CD4-positive, alpha-beta T cell treated with Interleukin-21 for 1 hour (primary cell): ENCODE data around the gene HSD17B13.
"Not testable (repeated sequence)": the region's sequence is repeated elsewhere in the genome, so short reads cannot be mapped to it uniquely, and the experiment has no call there.

Source experiments
- DNase-seq: peaks from one replicate; pipeline ENCODE4 v3.0.0-alpha.2; 2020

The HSD17B13 gene, protein sequence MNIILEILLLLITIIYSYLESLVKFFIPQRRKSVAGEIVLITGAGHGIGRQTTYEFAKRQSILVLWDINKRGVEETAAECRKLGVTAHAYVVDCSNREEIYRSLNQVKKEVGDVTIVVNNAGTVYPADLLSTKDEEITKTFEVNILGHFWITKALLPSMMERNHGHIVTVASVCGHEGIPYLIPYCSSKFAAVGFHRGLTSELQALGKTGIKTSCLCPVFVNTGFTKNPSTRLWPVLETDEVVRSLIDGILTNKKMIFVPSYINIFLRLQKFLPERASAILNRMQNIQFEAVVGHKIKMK

DNA sequence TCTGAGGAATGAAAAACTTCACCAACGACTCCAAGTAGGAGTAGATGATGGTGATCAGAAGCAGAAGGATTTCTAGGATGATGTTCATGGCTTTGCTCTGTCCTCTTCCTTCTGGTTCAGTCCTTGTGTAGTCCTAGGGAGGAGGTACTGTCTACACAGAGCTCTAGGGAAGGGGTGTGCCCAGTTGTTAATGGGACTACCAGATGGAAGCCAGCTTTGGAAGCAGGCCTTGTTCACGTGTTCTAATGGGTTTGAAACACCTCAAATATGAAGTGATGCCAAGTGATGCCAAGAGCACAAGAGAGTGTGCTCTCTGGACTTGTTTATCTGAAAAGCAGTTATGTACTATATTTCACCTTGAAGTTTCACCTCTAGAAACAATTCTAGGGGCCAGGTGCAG is at the start of gene HSD17B13:
TSS of gene HSD17B13 (minus strand) at position 129 of the 400 bp plus-strand sequence. CDS start at position 88, 41 bp downstream.
- DNase-seq, result no peak

DNA sequence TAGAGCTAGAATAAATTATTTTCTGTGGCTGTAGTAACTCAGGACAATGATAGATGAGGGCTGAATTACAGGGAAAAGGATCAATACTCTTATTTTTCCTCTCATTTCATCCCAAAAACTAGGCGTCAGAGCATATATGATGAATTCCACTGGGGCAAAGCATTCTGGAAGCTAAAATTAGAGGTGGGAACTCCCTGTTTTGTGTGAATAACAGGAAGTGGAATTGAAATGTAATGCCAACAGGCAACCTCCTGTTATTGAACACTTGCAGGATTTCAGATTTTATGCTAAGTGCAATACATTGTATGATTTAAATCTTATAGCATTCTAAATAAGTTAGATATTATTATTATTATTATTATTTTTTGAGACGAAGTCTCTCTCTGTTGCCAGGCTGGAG is 47.4 kb upstream of the HSD17B13 start:
- DNase-seq, result no peak

DNA sequence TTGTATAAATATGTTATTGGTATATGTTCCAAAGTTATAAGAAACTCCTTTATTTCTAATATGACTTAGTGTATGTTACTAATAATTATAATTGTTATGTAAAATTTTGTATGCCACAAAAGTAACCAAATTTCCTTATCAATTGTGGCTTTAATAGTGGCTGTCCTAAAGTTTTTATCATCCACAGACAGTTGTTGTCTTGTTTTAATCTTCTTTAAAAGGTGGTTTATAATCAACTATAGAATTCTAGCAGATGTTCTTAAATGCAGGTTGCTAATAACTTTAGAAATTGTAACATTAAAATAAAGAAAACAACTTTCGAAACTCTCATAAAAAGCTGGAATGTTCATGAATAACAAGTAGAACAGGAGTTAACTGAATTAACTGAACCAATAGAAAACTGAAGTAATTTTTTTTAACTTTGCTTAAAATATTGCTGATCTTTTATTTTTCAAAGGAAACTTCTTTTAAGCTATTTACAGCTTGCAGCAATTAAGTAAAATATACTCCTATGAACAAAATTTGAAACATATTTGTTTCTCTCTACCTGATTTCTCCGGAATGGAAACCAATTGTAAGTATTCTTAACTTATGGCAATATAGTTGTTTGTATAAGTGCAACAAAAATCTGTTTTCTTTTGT is 44.0 kb upstream of the HSD17B13 start:
- no peak for DNase-seq

DNA sequence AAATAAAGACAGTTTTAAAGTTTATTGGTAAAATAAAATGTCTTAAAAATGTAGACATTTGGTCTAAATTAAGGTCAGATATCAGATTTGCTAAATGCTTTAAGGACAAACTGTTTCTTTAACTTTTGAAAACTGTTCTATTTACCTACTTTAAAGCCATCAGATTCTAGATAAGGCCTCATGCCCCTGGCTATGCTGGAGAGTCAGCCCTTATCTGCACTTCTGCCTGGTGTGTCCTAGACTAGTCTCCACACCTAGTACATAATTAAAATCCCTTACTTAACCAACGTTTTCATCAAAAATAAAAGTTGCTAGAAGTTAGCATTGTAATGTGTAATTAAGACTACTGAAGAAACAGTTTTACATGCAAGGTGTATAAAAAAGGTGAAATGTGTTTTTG is 42.7 kb upstream of the HSD17B13 start:
- no peak for DNase-seq

DNA sequence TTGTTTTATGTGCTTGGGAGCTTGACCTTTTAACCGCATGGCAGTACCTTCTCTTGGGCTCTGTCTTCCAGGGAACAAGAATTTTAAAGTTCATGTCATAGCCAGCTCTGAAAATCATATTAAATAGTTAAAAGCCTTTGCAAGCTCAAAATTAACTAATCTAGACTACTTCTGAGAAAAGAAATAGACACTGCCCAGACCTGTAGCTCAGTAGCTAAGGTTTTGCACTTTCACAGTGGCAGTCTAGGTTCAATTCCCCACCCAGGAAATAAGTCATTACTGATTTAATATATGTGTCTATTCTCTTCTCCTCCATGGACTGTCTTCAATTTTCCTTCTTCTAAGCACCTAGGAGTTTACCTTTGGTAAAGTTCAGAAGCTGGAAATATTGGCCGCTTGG is 40.9 kb upstream of the HSD17B13 start:
- DNase-seq, result no peak

DNA sequence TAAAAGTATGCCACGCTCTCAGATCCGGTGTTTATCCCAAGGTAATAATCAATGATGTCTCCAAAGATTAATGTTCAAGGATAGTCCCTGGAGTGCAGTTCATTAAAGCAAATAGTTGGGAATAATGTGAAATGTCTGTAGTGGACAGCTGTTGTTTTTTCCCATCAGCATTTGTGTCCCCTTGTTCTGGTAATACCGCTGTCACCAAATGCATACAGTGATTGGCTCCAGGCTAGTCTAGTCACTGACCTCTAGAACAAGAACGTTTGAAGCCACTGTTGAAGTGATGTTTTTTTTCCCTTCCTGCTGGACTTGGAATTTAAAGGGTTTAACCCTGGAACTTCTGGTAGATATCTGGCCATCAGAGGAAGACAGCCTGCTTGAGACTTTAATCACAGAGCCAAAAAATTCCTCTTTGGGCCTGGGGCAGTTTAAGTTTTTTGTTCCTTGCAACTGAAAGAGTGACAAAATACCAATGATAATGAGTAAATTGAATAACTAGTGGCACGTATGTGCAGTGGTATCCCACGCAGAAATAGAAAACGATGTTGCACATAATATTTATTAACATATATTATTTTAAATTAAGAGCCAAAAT is 37.8 kb upstream of the HSD17B13 start:
- no peak for DNase-seq

DNA sequence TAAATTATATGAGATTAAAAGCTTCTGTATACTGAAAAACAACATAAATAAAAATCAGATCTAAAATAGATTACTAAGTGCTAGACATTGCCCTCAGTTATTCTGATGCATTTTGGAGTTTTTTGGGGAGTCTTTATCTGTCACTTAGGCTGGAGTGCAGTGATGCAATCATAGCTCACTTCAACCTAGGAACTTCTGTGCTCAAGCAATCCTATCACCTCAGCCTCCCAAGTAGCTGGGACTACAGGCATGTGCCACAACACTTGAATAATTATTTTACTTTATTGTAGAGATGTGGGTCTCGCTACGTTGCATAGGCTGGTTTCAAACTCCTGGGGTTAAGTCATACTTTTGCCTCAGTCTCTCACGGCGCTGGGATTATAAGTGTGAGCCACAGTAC is 36.6 kb upstream of the HSD17B13 start:
- no peak for DNase-seq

DNA sequence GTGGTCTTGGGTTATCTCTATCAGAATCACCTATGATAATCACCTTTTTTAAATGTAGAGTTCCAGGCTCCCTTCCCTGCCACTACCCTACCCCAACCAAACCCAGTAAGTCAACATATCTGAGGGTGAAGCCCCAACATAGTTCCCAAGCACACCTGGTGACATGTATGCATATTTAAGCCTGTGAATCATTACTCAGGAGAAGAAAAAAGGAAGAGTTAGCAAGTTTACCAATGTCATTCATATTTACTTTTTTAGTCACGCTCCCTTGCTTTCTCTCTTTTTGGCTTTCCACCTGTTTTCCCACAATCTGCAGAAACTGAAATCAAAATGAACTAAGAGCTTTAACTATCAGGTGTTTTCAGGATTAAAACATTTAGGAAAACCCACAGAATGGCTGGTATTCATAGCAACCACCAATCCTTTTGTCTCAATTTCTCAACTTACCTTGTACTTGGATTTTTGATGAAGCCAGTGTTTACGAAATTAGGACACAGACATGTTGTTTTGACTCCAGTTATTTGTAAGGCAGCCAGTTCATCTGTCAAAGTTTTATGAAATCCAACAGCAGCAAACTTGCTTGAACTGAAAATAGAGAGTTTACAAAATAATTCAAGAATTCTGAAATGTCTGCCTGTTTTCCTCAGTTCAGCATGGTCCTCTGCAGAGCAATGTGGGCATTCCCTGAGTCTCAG is 34.3 kb upstream of the HSD17B13 start:
- DNase-seq, result no peak

DNA sequence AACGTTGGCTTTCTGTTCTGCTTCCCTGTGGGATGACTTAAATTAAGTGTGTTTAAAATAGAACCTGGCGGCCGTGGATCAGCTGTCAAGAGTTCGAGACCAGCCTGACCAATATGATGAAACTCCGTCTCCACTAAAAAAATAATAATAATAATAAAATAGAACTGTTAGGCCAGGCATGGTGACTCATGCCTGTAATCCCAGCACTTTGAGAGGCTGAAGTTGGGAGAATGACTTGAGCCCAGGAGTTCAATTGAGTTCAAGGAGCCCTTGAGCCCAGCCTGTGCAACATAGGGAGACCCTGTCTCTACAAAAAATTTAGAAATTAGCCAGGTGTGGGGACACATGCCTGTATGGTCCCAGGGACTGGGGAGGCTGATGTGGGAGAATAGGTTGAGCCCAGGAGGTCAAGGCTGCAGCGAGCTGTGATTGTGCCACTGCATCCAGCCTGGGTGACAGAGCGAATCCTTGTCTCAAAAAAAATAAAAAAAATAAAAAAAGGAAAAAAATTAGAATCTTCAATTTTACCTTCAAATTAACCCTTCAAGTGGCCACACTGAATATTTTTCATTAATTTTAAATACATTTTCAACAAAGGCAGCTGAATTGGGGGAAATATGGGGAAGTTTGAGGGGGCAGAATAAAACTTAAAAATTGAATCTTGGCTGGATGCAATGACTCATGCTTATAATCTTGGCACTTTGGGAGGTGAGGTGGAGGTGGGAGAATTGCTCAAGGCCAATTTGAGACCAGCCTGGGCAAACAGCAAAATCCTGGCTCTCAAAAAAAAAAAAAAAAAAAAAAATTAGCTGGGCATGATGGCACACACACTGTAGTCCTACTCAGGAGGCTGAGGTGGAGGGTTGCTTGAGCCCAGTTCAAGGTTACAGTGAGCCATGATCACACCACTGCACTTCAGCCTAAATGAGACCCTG is 31.8 kb upstream of the HSD17B13 start:
- no peak for DNase-seq

DNA sequence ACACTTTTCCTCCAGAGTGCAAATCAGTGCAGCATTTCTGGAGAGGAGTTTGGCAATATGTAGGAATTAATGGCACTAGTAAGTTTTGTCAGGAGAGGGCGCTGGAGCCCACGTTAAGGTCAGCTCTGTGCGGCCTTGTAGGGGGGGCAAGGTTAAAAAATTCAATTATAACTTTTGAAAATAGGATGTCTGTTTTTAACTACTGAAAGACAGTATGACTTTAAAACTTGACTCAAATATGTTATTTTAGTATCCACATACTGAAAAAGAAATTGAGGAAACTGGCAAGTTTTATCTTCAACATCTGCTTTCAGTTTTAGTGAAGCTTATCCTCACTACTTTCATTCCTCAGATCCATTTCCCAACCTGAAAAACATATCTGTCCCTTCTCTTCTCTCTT is 30.9 kb upstream of the HSD17B13 start:
- peak; percentile 32 for DNase-seq

DNA sequence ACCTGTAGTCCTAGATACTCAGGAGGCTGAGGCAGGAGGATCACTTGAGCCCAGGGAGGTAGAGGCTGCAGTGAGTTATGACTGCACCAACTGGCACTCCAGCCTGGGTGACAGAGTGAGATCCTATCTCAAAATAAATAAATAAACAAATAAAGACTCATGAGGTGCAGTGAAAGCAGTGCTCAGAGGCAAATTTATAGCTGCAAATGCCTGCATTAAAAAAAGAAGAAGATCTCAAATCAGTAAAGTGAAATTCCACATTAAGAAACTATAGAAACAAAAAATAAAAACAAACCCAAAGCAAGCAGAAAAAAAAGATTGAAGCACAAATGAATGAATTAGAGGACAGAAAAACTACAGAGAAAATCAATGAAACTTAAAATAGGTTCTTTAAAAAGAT is 22.5 kb upstream of the HSD17B13 start:
- no peak for DNase-seq

DNA sequence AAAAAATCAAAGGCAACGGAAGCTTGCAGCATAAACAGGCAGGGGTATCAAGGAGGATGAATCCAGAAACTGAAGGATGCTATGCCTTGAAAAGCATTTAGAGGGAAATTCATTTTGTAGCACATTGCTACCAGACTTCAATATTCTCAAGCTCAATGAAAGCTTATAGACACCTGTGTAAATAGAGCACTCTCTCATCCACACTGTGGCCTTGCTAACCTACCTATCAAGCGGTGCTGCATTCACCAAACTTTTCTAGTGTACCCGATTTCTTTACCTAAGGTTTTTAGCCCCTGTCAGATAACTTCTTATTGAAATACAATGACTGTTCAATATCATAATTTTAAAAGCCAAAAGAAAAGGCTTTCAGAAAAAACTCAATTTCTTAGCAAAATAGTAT is 20.2 kb upstream of the HSD17B13 start:
- DNase-seq, result no peak

DNA sequence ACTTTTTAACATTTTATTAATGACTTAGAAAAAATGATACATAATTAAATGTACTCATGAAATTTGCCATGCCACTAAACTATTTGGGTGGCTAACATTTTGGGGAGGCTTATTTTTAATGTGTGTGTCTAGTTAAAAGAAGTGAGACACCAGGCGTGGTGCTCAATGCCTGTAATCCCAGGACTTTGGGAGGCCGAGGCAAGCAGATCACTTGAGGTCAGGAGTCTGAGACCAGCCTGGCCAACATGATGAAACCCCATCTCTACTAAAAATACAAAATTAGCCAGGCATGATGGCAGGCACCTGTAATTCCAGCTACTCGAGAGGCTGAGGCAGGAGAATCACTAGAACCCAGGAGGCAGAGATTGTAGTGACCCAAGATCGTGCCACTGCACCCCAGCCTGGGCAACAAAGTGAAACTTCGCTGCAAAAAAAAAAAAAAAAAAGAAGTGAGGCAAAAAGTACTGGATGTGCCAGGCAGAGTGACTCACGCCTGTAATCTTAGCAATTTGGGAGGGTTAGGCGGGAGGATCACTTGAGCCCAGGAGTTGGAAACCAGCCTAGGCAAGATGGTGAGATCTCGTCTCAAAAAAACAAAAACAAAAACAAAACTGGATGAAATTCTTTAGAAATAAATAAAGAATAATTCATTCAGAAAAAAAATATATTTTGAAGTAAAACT is 19.4 kb upstream of the HSD17B13 start:
- DNase-seq, result not testable (repeated sequence)

DNA sequence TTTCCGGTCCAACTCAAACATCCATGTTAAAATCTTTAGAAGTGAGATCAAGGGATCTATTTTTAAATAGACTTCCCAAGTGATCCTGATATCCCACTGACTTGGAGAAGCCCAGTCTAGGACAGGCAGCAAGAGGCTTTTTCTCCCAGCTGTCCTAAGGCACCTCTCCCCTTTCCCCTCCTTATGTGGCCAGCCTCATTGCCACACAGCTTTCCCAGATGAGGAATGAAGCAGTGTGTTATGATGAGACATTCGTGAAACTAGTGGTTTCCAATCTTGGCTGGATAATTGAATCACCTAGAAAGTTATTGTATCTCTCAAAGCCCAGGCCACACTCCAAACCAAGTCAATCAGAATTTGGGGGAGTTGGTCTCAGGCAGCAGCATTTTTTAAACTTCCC is 16.8 kb upstream of the HSD17B13 start:
- DNase-seq, result no peak

DNA sequence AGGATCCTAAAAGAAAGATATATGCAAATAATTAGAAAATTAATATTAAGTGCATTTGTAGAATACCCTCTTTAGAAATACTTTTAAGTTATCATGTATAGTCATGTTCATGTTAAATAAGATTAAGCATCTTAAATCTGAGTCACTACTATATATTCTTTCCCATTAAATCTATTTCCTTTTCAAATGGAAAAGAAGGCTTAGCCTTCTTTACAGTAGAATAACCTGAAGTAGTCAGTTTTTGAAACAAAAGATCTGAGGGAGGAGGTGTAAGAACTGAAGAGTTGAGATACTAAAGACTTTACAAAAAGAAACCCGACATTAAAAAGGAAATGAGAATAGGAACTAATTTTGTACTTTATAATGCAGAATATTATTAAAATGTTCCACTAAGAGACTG is 14.7 kb upstream of the HSD17B13 start:
- no peak for DNase-seq

DNA sequence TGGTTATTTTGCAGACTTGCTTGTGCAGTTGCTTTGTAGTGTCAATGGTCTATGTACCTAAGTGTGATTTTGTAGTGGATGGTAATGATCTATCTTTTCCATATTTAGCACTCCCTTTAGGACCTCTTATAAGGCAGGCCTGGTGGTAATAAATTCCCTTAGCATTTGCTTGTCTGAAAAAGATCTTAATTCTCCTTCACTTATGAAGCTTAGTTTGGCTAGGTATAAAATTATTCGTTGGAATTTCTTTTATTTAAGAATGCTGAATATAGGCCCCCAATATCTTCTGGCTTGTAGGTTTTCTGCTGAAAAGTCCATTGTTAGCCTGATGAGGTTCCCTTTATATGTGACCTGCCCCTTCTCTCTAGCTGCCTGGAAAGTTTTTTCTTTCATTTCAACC is 10.6 kb upstream of the HSD17B13 start:
- no peak for DNase-seq

DNA sequence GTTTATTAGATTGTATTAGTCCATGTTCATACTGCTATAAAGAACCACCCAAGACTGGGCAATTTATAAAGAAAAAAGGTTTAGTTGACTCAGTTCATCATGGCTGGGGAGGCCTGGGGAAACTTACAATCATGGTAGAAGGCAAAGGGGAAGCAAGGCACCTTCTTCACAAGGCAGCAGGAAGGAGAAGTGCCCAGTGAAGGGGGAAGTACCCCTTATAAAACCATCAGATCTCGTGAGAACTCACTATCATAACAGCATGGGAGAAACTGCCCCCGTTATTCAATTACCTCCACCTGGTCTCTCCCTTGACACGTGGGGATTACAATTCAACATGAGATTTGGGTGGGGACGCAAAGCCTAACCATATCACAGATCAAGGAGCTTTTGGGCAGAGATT is 8.1 kb upstream of the HSD17B13 start:
- no peak for DNase-seq

DNA sequence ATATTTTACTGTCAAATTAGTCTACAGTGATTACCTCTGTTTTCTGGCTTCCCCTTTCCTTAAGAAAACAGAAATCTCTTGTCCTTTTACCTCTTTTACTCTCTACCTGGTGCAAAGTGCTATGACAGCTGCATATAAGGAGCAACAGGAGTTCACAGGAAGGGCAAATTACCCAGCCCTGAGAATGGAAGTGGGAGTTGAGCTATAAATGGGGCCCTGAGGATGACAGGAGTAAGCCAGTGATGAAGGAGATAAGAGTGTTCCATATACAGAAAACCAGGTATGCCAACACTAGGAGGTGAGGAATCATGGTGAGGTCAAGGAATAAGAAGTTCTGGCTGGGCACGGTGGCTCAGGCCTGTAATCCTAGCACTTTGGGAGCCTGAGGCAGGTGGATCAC is 4.5 kb upstream of the HSD17B13 start:
- DNase-seq, result no peak

DNA sequence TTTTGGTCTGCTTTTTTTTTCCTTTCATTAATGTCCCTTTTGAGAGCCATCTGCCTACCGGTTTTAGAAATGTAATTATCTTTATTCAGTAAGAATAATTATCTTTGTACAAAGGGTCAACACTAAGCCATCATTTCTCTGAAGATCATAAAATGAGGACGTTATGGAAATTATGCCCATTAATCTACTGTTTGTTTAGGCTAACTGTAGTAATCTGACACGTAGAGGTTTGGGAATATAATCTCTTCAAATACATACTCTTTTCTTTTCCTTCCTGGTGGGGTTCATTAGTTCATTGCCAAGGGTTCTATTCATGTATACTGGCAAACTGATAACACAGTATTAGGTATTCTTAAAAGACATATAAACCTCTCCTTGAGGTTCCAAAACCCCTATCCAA is 3.8 kb upstream of the HSD17B13 start:
- no peak for DNase-seq

DNA sequence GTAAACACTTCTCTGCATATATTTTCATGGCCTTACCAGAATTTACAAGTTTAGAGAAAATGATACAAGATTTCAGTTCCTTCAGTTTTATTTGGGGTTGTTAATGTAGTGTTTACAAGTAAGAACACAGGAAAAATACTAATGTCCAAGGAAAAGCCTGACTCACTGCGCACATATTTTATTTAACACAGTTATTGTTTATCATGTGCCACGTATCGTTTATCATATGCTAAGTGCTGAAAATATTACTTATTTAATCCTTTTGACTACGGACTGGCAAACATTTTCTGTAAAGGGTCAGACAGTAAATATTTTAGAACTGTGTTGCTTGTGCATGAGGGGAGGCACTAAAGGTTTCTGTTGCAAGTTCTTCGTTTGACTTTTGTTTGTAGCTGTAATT is 794 bp downstream of the HSD17B13 start:
- no peak for DNase-seq

DNA sequence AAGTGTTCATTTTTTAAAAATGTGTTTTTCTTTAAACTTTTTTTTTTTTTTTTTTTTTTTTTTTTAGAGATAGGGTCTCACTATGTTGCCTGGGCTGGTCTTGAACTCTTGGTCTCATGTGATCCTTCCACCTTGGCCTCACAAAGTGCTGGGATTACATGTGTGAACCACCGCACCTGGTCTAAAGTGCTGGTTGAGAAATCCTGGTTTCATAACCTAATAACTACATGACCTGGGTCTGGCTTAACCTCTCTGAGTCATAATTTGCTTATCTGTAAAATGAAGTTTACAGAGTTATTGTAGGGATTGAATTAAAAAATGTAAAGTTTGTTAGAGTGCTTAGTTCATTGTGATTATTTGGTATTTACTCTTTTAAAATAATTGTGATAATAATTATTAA is 5.2 kb downstream of the HSD17B13 start:
- DNase-seq, result no peak

DNA sequence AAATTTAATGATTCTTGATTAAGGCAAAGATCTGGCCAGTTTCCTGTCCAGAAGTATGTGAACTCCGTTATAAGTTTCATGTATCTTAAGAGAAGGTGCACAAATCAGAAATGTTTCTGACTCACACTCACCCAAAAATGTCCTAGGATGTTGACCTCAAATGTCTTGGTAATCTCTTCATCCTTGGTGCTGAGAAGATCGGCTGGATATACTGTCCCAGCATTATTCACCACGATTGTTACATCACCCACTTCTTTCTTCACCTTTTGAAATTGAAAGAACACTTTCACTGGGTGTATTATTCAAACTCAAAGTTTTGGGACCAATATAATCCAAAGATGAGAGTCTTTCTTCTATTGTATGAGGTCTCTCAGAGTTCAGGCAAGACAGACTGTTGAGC is 5.7 kb downstream of the HSD17B13 start:
- DNase-seq, result no peak
